Loucy (cell line): Measurements from ENCODE around the gene GSX1.
"Not testable (repeated sequence)": the region's sequence is repeated elsewhere in the genome, so short reads cannot be mapped to it uniquely, and the experiment has no call there.

Experiments
- H2AFZ ChIP-seq: fragments of 200-600 bp; sonication (generic); 2 replicates; pipeline ENCODE4 v1.6.0; 2016; ENCODE audit warnings: antibody characterized with exemption, mild to moderate bottlenecking, low read length, moderate library complexity
- H3F3A ChIP-seq: fragments of 200-600 bp; 2 replicates; pipeline ENCODE4 v1.6.0; 2016; ENCODE audit warnings: antibody characterized with exemption, low read depth, mild to moderate bottlenecking
- H3K27me3 ChIP-seq: fragments of 200-600 bp; sonication (generic); 2 replicates; pipeline ENCODE4 v1.6.1; 2014; ENCODE audit warnings: low read length, mild to moderate bottlenecking; ENCODE audit not compliant: insufficient read depth, poor library complexity, severe bottlenecking
- H3K36me3 ChIP-seq: fragments of 200-600 bp; sonication (generic); 2 replicates; pipeline ENCODE4 v1.6.1; 2016; ENCODE audit warnings: low read length; ENCODE audit not compliant: insufficient read depth
- H3K4me1 ChIP-seq: fragments of 200-600 bp; sonication (generic); 2 replicates; pipeline ENCODE4 v1.5.1; 2014; ENCODE audit warnings: low read length, mild to moderate bottlenecking; ENCODE audit not compliant: insufficient read depth, poor library complexity, severe bottlenecking
- H3K4me2 ChIP-seq: fragments of 200-600 bp; sonication (generic); 2 replicates; pipeline ENCODE4 v1.6.0; 2014; ENCODE audit warnings: antibody characterized with exemption, low read length, low read depth, mild to moderate bottlenecking; ENCODE audit not compliant: poor library complexity, severe bottlenecking
- H3K4me3 ChIP-seq: fragments of 200-600 bp; sonication (generic); 2 replicates; pipeline ENCODE4 v1.5.1; 2014; ENCODE audit warnings: low read length, mild to moderate bottlenecking, mixed read lengths; ENCODE audit not compliant: poor library complexity, severe bottlenecking
- H3K79me2 ChIP-seq: fragments of 200-600 bp; sonication (generic); 2 replicates; pipeline ENCODE4 v1.6.1; 2014; ENCODE audit warnings: low read length; ENCODE audit not compliant: insufficient read depth
- H3K9ac ChIP-seq: fragments of 200-600 bp; sonication (generic); 2 replicates; pipeline ENCODE4 v1.6.0; 2014; ENCODE audit warnings: mild to moderate bottlenecking, low read depth, low read length, moderate library complexity; ENCODE audit not compliant: poor library complexity, severe bottlenecking
- H3K9me2 ChIP-seq: fragments of 200-600 bp; sonication (generic); replicated peaks from 2 replicates; pipeline ENCODE4 v1.6.1; 2016; ENCODE audit warnings: low read depth, low read length, mixed read lengths
- H3K9me3 ChIP-seq: fragments of 200-600 bp; sonication (generic); 2 replicates; pipeline ENCODE4 v1.6.1; 2014; ENCODE audit warnings: mild to moderate bottlenecking, antibody characterized with exemption, low read length, low read depth; ENCODE audit not compliant: insufficient read depth
- H4K20me1 ChIP-seq: fragments of 200-600 bp; sonication (generic); 2 replicates; pipeline ENCODE4 v1.6.0; 2014; ENCODE audit warnings: antibody characterized with exemption, low read length, mild to moderate bottlenecking; ENCODE audit not compliant: insufficient read depth, poor library complexity, severe bottlenecking
- EZH2phosphoT487 ChIP-seq: fragments of 200-600 bp; IDR thresholded peaks from 2 replicates; pipeline ENCODE4 v1.6.1; 2018; ENCODE audit warnings: antibody characterized with exemption, mild to moderate bottlenecking, moderate library complexity, borderline replicate concordance
- TF ChIP-seq, protein P1 (sequence below): fragments of 200-600 bp; sonication (generic); conservative IDR thresholded peaks from 2 replicates; pipeline ENCODE4 v1.5.1; 2014; ENCODE audit warnings: mild to moderate bottlenecking, antibody characterized with exemption, low read length

Gene GSX1

DNA sequence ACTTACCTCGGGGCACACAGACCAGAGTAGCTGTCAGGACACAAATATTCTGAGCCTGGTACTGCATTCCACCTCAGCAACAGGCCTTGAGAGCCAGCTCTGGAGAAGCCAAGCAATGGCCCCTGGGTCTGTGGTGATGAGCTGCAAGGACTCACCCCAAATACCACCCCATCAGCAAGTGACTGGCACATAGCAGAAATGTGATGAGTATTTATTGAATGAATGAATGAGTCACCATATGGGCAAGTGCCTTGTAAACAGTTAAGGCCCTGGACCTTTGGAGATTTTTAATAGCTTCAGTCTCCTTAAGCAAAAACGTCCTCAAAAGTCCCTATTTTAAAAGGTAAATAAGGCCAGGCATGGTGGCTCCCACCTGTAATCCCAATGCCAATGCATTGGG, 18.2 kb downstream of the GSX1 start:
- no peaks in the 10 kb centered on the region for H3K9me3 ChIP-seq
- H3F3A ChIP-seq = no peaks in the 10 kb centered on the region
- no peak overlapping the region for H3K4me2 ChIP-seq
- H2AFZ ChIP-seq = no peak overlapping the region
- H3K9ac ChIP-seq = no peak overlapping the region
- TF ChIP-seq EZH2phosphoT487 = no peak
- TF ChIP-seq, protein P1, sequence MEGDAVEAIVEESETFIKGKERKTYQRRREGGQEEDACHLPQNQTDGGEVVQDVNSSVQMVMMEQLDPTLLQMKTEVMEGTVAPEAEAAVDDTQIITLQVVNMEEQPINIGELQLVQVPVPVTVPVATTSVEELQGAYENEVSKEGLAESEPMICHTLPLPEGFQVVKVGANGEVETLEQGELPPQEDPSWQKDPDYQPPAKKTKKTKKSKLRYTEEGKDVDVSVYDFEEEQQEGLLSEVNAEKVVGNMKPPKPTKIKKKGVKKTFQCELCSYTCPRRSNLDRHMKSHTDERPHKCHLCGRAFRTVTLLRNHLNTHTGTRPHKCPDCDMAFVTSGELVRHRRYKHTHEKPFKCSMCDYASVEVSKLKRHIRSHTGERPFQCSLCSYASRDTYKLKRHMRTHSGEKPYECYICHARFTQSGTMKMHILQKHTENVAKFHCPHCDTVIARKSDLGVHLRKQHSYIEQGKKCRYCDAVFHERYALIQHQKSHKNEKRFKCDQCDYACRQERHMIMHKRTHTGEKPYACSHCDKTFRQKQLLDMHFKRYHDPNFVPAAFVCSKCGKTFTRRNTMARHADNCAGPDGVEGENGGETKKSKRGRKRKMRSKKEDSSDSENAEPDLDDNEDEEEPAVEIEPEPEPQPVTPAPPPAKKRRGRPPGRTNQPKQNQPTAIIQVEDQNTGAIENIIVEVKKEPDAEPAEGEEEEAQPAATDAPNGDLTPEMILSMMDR = no peak
- H4K20me1 ChIP-seq = no peaks in the 10 kb centered on the region
- H3K79me2 ChIP-seq = no peaks in the 10 kb centered on the region
- no peak overlapping the region for H3K4me3 ChIP-seq
- no peaks in the 10 kb centered on the region for H3K27me3 ChIP-seq
- H3K36me3 ChIP-seq = no peaks in the 10 kb centered on the region
- no peaks in the 10 kb centered on the region for H3K9me2 ChIP-seq
- peaks cover 10% of the 10 kb centered on the region for H3K4me1 ChIP-seq

DNA sequence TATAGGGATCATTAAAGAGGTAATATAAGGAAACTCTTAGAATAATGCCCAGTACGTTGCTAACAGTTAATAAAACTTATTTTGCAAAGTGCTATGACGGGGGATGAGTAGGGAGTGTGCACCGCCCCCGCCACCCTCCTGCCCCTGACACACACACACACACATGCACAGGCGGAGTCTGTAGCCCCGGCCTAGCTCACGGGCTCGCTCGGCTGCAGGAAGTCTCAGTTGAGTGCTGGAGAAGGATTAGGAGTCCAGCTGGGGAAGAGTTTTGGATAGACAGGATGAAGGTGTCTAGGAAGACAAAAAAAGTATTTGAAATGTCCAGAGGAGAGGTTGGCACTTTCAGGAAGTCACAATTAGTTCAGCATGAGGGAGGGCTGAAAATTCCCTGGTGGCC, 21.5 kb downstream of the GSX1 start:
- no peaks in the 10 kb centered on the region for H3K9me2 ChIP-seq
- peaks cover 10% of the 10 kb centered on the region for H3K4me1 ChIP-seq
- no peaks in the 10 kb centered on the region for H3K79me2 ChIP-seq
- H4K20me1 ChIP-seq = no peaks in the 10 kb centered on the region
- no peaks in the 10 kb centered on the region for H3K36me3 ChIP-seq
- no peak overlapping the region for H2AFZ ChIP-seq
- TF ChIP-seq, protein P1 = no peak
- TF ChIP-seq EZH2phosphoT487 = no peak
- no peak overlapping the region for H3K4me3 ChIP-seq
- H3K27me3 ChIP-seq = no peaks in the 10 kb centered on the region
- no peak overlapping the region for H3K9ac ChIP-seq
- H3K9me3 ChIP-seq = no peaks in the 10 kb centered on the region
- no peak overlapping the region for H3K4me2 ChIP-seq
- no peaks in the 10 kb centered on the region for H3F3A ChIP-seq

DNA sequence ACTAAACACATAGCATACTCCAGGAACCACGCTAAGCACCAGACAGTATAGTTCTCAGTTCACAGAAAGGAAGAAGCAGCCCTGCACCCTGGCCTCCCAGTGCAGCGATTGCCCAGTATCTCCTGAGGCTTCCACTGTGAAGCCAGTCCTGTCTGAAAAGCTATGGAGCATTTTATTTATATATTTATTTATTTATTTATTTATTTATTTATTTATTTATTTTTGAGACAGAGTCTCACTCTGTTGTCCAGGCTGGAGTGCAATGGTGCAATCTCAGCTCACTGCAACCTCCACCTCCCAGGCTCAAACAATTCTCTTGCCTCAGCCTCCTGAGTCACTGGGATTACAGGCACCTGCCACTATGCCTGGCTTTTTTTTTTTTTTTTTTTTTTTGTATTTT, 25.5 kb downstream of the GSX1 start:
- not testable (repeated sequence) for H3K27me3 ChIP-seq, H3K36me3 ChIP-seq

More for the DNA sequence above, 25.5 kb downstream of the GSX1 start:
- H3F3A ChIP-seq, H3K79me2 ChIP-seq, H3K4me3 ChIP-seq, H3K4me2 ChIP-seq, H3K9me2 ChIP-seq, H3K9ac ChIP-seq, H3K4me1 ChIP-seq, H4K20me1 ChIP-seq, H3K9me3 ChIP-seq, H2AFZ ChIP-seq: not testable (repeated sequence)
